ENCODE data around the gene SNED1.

The SNED1 gene

GRCh38 chr2:241029599-241030332, 31.3 kb downstream of the SNED1 start:
- no peak for DNase-seq (ENCODE audit: low spot score)

- DNase-seq (ENCODE audit: low spot score) = no peak
These were observed 31.9 kb downstream of the SNED1 start for GRCh38 chr2:241030333-241030680.

DNA sequence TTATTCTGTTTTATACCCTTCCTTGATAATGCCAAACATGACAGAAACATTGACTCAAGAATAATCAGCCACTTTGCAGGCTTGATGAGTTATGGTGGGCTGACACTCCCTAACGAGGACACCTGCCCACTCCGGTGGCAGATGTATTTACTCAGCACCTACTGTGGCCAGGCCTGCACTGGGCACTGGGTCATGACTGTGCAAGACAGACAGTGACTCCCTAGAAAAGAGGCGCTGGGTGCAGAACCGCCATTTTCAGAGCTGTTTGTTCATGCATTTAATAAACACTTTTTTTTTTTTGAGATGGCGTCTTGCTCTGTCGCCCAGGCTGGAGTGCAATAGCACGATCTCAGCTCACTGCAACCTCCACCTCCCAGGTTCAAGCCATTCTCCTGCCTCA, 32.5 kb downstream of the SNED1 start:
- no peak for DNase-seq (ENCODE audit: low spot score)

DNA sequence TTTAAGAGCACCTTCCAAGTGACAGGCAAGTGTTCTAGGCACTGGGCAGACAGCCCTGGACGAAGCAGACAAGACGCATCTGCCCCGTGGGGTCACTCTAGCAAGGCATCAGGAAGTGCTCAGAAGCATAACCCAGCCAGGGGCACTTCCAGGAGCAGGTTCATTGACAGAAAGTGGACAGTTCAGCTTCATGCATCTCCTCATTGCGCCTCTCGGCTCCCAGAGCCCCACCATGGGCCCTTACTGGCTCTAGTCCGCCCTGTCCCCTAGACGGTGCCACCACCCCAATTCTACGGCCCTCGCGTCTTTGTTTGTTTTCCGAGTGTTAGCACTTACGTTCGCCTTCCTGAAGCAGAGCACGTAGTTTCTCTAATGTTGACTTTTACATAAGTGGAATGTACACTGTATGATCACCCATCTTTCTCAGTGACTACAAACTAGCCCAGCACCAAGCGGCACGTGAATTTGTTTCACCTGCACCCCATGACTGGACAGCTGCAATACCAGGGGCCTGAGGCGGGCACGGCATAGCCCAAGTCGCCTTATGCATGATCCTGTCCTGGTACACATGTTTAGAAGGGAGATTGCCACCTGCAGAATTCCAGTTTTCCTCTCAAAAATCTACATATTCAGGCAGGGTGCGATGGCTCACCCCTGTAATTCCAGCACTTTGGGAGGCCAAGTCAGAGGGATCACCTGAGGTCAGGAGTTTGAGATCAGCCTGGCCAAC, 33.2 kb downstream of the SNED1 start:
- no peak for DNase-seq (ENCODE audit: low spot score)

- no peak for DNase-seq (ENCODE audit: low spot score)
These were observed 35.0 kb downstream of the SNED1 start for GRCh38 chr2:241033336-241033987.

DNA sequence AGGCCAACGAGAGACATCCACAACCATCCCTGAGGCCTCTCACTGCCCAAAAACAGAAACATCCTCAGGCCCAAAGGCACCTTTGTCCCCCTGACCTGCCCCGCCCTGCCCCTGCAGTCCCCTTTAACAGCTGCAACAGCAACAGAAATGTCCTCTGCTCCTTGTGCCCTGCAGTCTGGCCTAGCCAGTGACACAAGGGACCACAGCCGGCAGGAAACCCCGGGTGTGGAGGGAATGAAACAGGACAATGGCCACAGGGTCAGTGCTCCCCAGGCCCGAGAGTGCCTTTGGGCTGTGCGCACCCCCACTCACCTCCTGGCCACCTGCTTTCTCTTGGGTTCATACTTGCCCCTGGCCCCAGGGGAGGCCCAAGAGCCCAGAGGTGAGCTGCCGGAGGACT, 35.6 kb downstream of the SNED1 start:
- DNase-seq (ENCODE audit: low spot score) = no peak

DNA sequence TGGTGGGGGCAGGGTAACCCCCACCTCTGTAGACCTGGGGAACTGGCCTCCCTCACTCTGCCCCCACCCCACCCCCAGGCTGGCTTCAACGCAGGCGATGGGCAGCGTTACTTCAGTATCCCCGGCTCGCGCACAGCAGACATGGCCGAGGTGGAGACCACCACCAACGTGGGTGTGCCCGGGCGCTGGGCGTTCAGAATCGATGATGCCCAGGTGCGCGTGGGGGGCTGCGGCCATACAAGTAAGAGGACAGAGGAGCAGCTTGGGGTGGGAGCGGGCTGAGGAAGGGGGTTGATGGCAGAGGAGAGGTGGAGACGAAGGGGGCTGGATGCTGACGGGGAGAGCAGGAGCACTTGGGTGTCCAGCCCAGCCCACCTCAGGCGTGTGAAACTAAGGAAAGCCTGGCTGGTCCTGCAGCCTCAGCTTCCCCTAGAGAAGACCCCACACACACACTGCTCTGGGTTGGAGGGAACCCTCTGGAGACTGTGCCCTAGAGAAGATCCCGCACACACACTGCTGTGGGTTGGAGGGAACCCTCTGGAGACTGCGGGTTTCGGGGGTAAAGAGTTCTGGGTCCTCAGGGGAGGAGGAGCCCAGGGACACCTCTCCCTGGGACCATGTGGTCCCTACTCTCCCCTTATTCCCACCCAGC, 36.2 kb downstream of the SNED1 start:
- no peak for DNase-seq (ENCODE audit: low spot score)

- peak; percentile 88 for DNase-seq (ENCODE audit: low spot score)
These were observed 36.9 kb downstream of the SNED1 start for GRCh38 chr2:241035142-241035817.

DNA sequence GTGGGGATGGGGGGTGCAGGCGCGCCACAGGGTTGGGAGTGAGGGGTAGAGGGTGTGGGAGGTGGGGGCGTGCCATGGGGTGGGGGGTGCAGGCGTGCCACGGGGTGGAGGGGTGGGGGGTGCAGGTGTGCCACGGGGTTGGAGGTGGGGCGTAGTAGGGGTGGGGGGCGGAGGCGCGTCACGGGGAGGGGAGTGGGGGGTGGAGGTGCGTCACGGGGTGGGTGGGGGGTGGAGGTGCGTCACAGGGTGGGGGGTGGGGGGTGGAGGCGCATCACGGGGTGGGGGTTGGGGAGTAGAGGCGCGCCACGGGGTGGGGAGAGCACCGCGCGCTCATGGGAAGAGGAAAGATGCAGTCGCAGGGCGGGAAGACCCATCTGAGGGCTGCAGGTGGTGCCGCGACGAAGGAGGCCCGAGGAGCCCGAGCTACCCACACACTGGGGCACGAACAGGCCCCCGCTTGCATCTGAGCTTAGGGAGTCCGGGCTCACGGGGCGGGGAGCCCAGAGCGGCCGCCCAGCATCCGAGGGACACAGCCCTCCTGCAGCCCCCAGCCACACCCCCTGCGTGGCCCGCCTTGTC, 37.5 kb downstream of the SNED1 start:
- peak; percentile 70 for DNase-seq (ENCODE audit: low spot score)

DNA sequence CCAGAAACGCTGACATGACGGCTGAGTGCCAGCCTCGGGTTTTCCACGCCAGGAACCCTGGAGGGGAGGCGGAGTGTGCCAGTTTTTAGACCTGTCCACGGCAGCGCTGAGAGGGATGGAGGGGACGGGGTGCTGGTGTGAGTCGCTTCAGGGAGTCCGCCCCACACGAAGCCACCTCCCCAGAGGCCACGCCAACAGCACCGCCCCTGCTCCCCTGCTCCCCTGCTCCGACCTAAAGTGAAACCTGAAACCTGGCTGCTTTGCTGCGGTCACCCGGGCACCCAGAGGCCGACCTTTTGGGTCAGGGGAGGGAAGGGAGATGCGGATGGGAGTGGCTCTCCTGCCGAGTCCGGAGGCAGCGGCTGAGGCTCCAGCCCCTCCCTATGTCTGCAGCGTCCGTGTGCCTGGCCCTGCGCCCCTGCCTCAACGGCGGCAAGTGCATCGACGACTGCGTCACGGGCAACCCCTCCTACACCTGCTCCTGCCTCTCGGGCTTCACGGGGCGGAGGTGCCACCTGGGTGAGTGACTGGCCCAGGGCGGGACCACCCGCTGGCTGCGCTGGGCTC, 38.1 kb downstream of the SNED1 start:
- peak; percentile 84 for DNase-seq (ENCODE audit: low spot score)

DNA sequence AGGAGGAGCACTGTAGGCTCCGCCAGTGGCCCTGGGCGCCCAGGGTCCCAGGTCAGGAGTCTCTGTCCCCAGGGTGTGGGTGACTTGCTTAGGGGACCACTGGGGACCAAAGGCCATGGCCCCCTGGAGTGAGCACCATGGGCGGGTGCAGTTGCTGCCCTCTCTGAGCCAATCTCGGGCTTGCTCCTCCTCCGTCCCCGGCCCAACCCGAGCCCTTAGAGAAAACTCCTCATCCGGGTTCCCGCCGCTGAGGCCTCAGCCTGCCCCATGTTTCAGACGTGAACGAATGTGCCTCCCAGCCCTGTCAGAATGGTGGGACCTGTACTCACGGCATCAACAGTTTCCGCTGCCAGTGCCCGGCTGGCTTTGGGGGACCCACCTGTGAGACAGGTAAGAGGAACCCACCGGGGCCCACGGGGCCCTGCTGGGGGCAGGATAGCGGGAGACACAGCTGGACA, 38.6 kb downstream of the SNED1 start:
- peak; percentile 53 for DNase-seq (ENCODE audit: low spot score)

GRCh38 chr2:241037498-241037897, 39.1 kb downstream of the SNED1 start:
- DNase-seq (ENCODE audit: low spot score) = no peak

DNA sequence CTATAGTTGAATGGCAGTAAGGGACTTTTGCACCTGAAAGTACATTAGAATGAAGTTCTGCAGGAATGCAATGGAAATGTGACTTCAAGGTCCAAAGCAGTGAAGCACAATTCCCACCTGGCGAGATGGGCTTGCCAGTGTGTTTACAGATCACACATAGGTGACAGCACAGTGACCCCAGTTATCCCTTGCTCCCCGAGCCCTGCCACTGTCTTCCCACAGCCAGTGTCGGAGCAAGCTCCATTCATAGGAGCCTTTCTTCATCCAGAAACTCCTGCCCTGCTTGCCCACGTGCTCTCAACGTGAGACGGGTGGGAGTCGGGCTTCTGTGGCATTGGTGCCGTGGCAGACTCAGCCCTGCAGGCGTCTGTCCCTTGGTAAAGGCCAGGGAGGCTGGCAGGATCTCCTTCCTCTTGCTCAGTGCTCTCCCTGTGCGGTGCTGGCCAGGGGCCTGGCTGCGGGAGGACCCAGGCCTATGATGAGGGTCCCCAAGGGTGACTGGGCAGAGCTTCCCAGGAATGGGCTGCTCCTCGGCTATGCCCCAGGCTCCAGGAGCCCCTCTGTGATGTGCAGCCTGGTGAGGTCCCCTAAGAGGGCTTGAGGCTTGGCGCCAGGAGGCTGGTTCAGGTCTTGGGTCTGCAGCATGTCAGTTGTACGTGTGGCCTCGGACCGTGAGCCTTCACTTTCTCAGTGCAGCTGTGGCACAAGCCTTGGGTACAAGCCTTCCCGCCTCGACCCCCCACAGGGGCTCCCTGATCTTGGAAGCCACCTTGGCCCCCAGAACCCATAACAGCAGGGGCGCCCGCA, 40.2 kb downstream of the SNED1 start:
- no peak for DNase-seq (ENCODE audit: low spot score)

DNA sequence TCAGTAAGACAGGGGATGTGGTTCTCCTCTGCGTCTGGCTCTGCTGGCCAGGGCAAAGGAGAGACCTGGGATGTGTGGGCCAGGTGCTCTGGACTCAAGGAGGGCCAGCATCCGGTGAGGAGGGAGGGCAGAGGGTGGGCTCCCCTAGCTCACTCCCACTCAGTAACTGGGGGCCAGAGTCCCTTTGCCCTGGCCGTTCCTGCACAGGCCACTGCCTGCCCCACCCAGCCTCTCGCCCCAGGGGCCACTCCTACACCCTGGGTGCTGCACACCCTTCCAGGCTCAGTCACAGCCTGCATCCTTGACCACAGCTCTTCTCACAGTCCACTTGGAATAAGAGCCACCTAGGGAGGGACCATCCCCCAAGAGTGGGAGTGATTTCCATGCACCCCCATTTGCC, 41.0 kb downstream of the SNED1 start:
- no peak for DNase-seq (ENCODE audit: low spot score)

GRCh38 chr2:241040081-241040803, 41.8 kb downstream of the SNED1 start:
- DNase-seq (ENCODE audit: low spot score) = no peak

- no peak for DNase-seq (ENCODE audit: low spot score)
These were observed 43.3 kb downstream of the SNED1 start for GRCh38 chr2:241041589-241042158.

- DNase-seq (ENCODE audit: low spot score) = no peak
These were observed 45.2 kb downstream of the SNED1 start for GRCh38 chr2:241043581-241043980.

- DNase-seq (ENCODE audit: low spot score) = no peak
These were observed 49.0 kb downstream of the SNED1 start for GRCh38 chr2:241047253-241048010.
